H9 (cell line): ENCODE results near the gene ZNRF4. TPM values are rescaled to one million over a fixed set of nuclear protein-coding genes. Genes with fewer than 3 reads are reported as not detected.

Source experiments
- DNase-seq: peaks from one replicate; pipeline ENCODE4 v3.0.0-alpha.2; 2017
- H2AFZ ChIP-seq: one replicate; pipeline ENCODE4 v1.6.1; 2013; ENCODE audit warnings: mild to moderate bottlenecking, low read length, control low read depth, moderate library complexity
- H2AK5ac ChIP-seq: 2 replicates; pipeline ENCODE4 v1.6.1; 2013; ENCODE audit warnings: low read length, control low read depth, mixed read lengths; ENCODE audit not compliant: insufficient read length
- H2BK120ac ChIP-seq: one replicate; pipeline ENCODE4 v1.6.1; 2013; ENCODE audit warnings: low read depth, mild to moderate bottlenecking, low read length, control low read depth, inconsistent platforms; ENCODE audit not compliant: poor library complexity, severe bottlenecking
- H2BK12ac ChIP-seq: 2 replicates; pipeline ENCODE4 v1.6.1; 2013; ENCODE audit warnings: low read length, control low read depth, mixed read lengths, low read depth; ENCODE audit not compliant: insufficient read length
- H2BK15ac ChIP-seq: 2 replicates; pipeline ENCODE4 v1.6.1; 2013; ENCODE audit warnings: low read depth, low read length, control low read depth
- H2BK20ac ChIP-seq: one replicate; pipeline ENCODE4 v1.6.1; 2013; ENCODE audit warnings: low read depth, mild to moderate bottlenecking, low read length, control low read depth, inconsistent platforms; ENCODE audit not compliant: poor library complexity, severe bottlenecking
- H2BK5ac ChIP-seq: 2 replicates; pipeline ENCODE4 v1.6.1; 2013; ENCODE audit warnings: low read length, control low read depth, mixed read lengths; ENCODE audit not compliant: insufficient read length
- H3K14ac ChIP-seq: 2 replicates; pipeline ENCODE4 v1.6.1; 2013; ENCODE audit warnings: low read length, control low read depth; ENCODE audit not compliant: insufficient read depth
- H3K18ac ChIP-seq: 2 replicates; pipeline ENCODE4 v1.6.1; 2013; ENCODE audit warnings: low read depth, mild to moderate bottlenecking, mixed read lengths, low read length, control low read depth; ENCODE audit not compliant: insufficient read length
- H3K23ac ChIP-seq: 2 replicates; pipeline ENCODE4 v1.6.1; 2013; ENCODE audit warnings: low read length, control low read depth, mixed read lengths, low read depth; ENCODE audit not compliant: insufficient read length
- H3K23me2 ChIP-seq: 2 replicates; pipeline ENCODE4 v1.6.1; 2013; ENCODE audit warnings: low read depth, mild to moderate bottlenecking, mixed read lengths, low read length, control low read depth; ENCODE audit not compliant: insufficient read length, poor library complexity, severe bottlenecking
- H3K27ac ChIP-seq: 2 replicates; pipeline ENCODE4 v1.5.1; 2013; ENCODE audit warnings: low read length, control low read depth, mixed read lengths, low read depth; ENCODE audit not compliant: insufficient read length
- H3K27me3 ChIP-seq: 2 replicates; pipeline ENCODE4 v1.6.1; 2013; ENCODE audit warnings: low read length, control low read depth, inconsistent platforms; ENCODE audit not compliant: insufficient read depth
- H3K4ac ChIP-seq: 2 replicates; pipeline ENCODE4 v1.6.1; 2013; ENCODE audit warnings: low read depth, mild to moderate bottlenecking, control low read depth, inconsistent platforms, low read length, moderate library complexity
- H3K4me1 ChIP-seq: 2 replicates; pipeline ENCODE4 v1.6.1; 2013; ENCODE audit warnings: low read length, control low read depth, inconsistent platforms; ENCODE audit not compliant: insufficient read depth
- H3K4me2 ChIP-seq: 2 replicates; pipeline ENCODE4 v1.6.1; 2013; ENCODE audit warnings: low read length, control low read depth, mixed read lengths; ENCODE audit not compliant: insufficient read length, insufficient read depth
- H3K56ac ChIP-seq: 2 replicates; pipeline ENCODE4 v1.6.1; 2013; ENCODE audit warnings: low read depth, mild to moderate bottlenecking, mixed read lengths, low read length, control low read depth; ENCODE audit not compliant: insufficient read length
- H3K79me1 ChIP-seq: 2 replicates; pipeline ENCODE4 v1.6.1; 2013; ENCODE audit warnings: low read depth, mild to moderate bottlenecking, moderate library complexity, low read length, control low read depth, inconsistent platforms; ENCODE audit not compliant: insufficient read depth, poor library complexity, severe bottlenecking
- H3K79me2 ChIP-seq: 2 replicates; pipeline ENCODE4 v1.6.1; 2013; ENCODE audit warnings: low read length, control low read depth, inconsistent platforms; ENCODE audit not compliant: insufficient read depth
- H3K9ac ChIP-seq: 2 replicates; pipeline ENCODE4 v1.6.1; 2013; ENCODE audit warnings: low read length, control low read depth, mixed read lengths; ENCODE audit not compliant: insufficient read length; ENCODE audit errors: extremely low read depth
- H3K9me3 ChIP-seq: one replicate; pipeline ENCODE4 v1.6.1; 2013; ENCODE audit warnings: low read depth, low read length, inconsistent platforms; ENCODE audit not compliant: control insufficient read depth
- H3T11ph ChIP-seq: one replicate; pipeline ENCODE4 v1.6.1; 2013; ENCODE audit warnings: mild to moderate bottlenecking, low read length, control low read depth, inconsistent platforms
- H4K20me1 ChIP-seq: one replicate; pipeline ENCODE4 v1.6.1; 2013; ENCODE audit not compliant: control insufficient read depth, insufficient read length, insufficient read depth
- H4K5ac ChIP-seq: 2 replicates; pipeline ENCODE4 v1.6.1; 2013; ENCODE audit warnings: low read depth, mild to moderate bottlenecking, mixed read lengths, low read length, control low read depth; ENCODE audit not compliant: insufficient read length
- H4K8ac ChIP-seq: replicated peaks from 2 replicates; pipeline ENCODE4 v1.6.1; 2013; ENCODE audit warnings: low read length, control low read depth, mixed read lengths, low read depth; ENCODE audit not compliant: insufficient read length
- H4K91ac ChIP-seq: 2 replicates; pipeline ENCODE4 v1.6.1; 2013; ENCODE audit warnings: low read depth, mild to moderate bottlenecking, moderate library complexity, mixed read lengths, low read length, control low read depth; ENCODE audit not compliant: insufficient read length
- H3K27ac Mint-ChIP-seq, 3 experiments: 2 replicates in 2 of 3; 3 replicates in 1 of 3; pipeline ENCODE4 v1.8.0; 2020 to 2021; ENCODE audit warnings: mixed read lengths in 3 of 3, mild to moderate bottlenecking in 1 of 3, moderate library complexity in 1 of 3
- H3K27me3 Mint-ChIP-seq: 2 replicates; pipeline ENCODE4 v1.8.0; 2021; ENCODE audit warnings: low read depth, mild to moderate bottlenecking, moderate library complexity, mixed read lengths
- H3K36me3 Mint-ChIP-seq, 3 experiments: 2 replicates in 2 of 3; 3 replicates in 1 of 3; pipeline ENCODE4 v1.8.0; 2020 to 2021; ENCODE audit warnings: low read depth in 3 of 3, mixed read lengths in 3 of 3; ENCODE audit not compliant: insufficient read depth in 1 of 3
- H3K4me1 Mint-ChIP-seq, 2 experiments: 2 replicates each; pipeline ENCODE4 v1.8.0; 2020; ENCODE audit warnings: mixed read lengths in 2 of 2
- H3K4me3 Mint-ChIP-seq, 2 experiments: 2 replicates in 1 of 2; 3 replicates in 1 of 2; pipeline ENCODE4 v1.8.0; 2020 to 2021; ENCODE audit warnings: mild to moderate bottlenecking in 2 of 2, mixed read lengths in 2 of 2, moderate library complexity in 1 of 2
- H3K9me3 Mint-ChIP-seq, 2 experiments: 2 replicates in 1 of 2; 3 replicates in 1 of 2; pipeline ENCODE4 v1.8.0; 2020; ENCODE audit warnings: mild to moderate bottlenecking in 2 of 2, mixed read lengths in 2 of 2, moderate library complexity in 1 of 2
- CTCF ChIP-seq: fragments of 200-600 bp; sonication (generic); conservative IDR thresholded peaks from 3 replicates; pipeline ENCODE4 v1.8.0; 2021; ENCODE audit warnings: antibody characterized with exemption, mild to moderate bottlenecking
- WGBS: extraction: QIAGEN DNeasy Blood & Tissue Kit; methylation state at CpG from one replicate; pipeline ENCODE4 v1.1.7; 2013; ENCODE audit warnings: missing lambda C conversion rate, low lambda C conversion rate, mixed read lengths; ENCODE audit not compliant: insufficient read length; ENCODE audit errors: extremely low coverage; 5-methylcytosine and 5-hydroxymethylcytosine counted together
- total RNA-seq: library from RNA; stranded (reverse); gene quantifications from 2 replicates; pipeline ENCODE4 v1.2.1, GENCODE V29; 2021

The ZNRF4 gene
- total RNA-seq, 1 experiment from 2014 or later: not detected

GRCh38 chr19:5425260-5425659, 30.0 kb upstream of the ZNRF4 start:
- Histone ChIP-seq H3K4me2 (no peak overlapping the region), H3T11ph (no peak overlapping the region), H3K14ac (no peak overlapping the region), H3K4ac (no peak overlapping the region), H2AFZ (no peak overlapping the region), H3K9me3 (no peaks in the 10 kb centered on the region), H2BK20ac (no peak overlapping the region), H3K4me1 (no peaks in the 10 kb centered on the region; the same call in 1 of the 2 replicates), H3K23ac (no peak overlapping the region), H3K27me3 (no peaks in the 10 kb centered on the region), H4K20me1 (no peaks in the 10 kb centered on the region), H3K18ac (no peak overlapping the region), H3K9ac (no peak overlapping the region), H4K91ac (no peak overlapping the region), H2AK5ac (no peak overlapping the region), H3K79me1 (no peaks in the 10 kb centered on the region), H3K27ac (no peak overlapping the region), H2BK12ac (no peak overlapping the region), H4K8ac (no peak overlapping the region), H3K23me2 (no peaks in the 10 kb centered on the region), H4K5ac (no peak overlapping the region), H3K79me2 (no peaks in the 10 kb centered on the region), H2BK15ac (no peak overlapping the region), H2BK120ac (no peak overlapping the region), H2BK5ac (no peak overlapping the region), H3K56ac (no peak overlapping the region)
- Mint-ChIP-seq H3K4me3 (no peak overlapping the region), H3K27ac (no peak overlapping the region), H3K9me3 (peaks cover 0 to 3% of the 10 kb centered on the region in 2 experiments; a peak in 4 of 5 replicates), H3K36me3 (no peaks in the 10 kb centered on the region), H3K4me1 (peaks cover 12 to 13% of the 10 kb centered on the region in 2 experiments), H3K27me3 (peaks cover 58% of the 10 kb centered on the region)
- no peak for DNase-seq
- no CpG with 5 or more reads among the region's 1 CpG for whole genome bisulfite sequencing
- no peak for TF ChIP-seq CTCF
